H1 (cell line): ENCODE data around the gene PHF14. TPM values are rescaled to one million over a fixed set of nuclear protein-coding genes. Genes with fewer than 3 reads are reported as not detected.

Experiments used
- MAX ChIP-seq: IDR thresholded peaks from 2 replicates; pipeline ENCODE4 v1.6.1; 2012; ENCODE audit warnings: inconsistent platforms
- polyA plus RNA-seq, 7 experiments: library from polyadenylated mRNA; depleted of rRNA in 3 of 7; stranded (reverse) in 5 of 7; unstranded in 2 of 7; fragments of >200 nt in 5 of 7; fragments of 200-250 nt in 2 of 7; gene quantifications; 1 replicate in 5 of 7; 2 replicates in 1 of 7; 4 replicates in 1 of 7; pipeline versions ENCODE4 v1.2.1 to v1.2.3, GENCODE V29; 2011 to 2013; ENCODE audit warnings: missing spikeins in 2 of 7, mixed read lengths in 2 of 7
- total RNA-seq: library from RNA; stranded (reverse); fragmentation: NEBNext Ultra II Directional; extraction: Animal tissue kit (Norgen Biotek cat#: 25700); gene quantifications from 2 replicates; pipeline ENCODE4 v1.2.1, GENCODE V29; 2021

Gene PHF14
- total and polyA plus RNA-seq, 2 of the 8 experiments (the other 6 are each of a cell fraction or from before 2014, with no cell fraction given), result 17.9 to 70.6 TPM

- TF ChIP-seq MAX, result no peak
Observed at GRCh38 chr7:11181590-11181989, 207.9 kb downstream of the PHF14 start (continued).
